Osteocyte (in vitro differentiated cells): ENCODE measurements around the gene RD3L. TPM values are rescaled to one million over a fixed set of nuclear protein-coding genes. Genes with fewer than 3 reads are reported as not detected.

Source experiments
- DNase-seq: peaks from one replicate; pipeline ENCODE4 v3.0.0; 2021; ENCODE audit warnings: mixed read lengths; ENCODE audit not compliant: unreplicated experiment; ENCODE audit errors: extremely low spot score
- H3K27ac Mint-ChIP-seq: one replicate; pipeline ENCODE4 v1.8.0; 2021; ENCODE audit warnings: mild to moderate bottlenecking, mixed read lengths; ENCODE audit not compliant: unreplicated experiment
- H3K27me3 Mint-ChIP-seq: one replicate; pipeline ENCODE4 v1.8.0; 2021; ENCODE audit warnings: mixed read lengths; ENCODE audit not compliant: unreplicated experiment
- H3K36me3 Mint-ChIP-seq: one replicate; pipeline ENCODE4 v1.8.0; 2021; ENCODE audit warnings: mixed read lengths; ENCODE audit not compliant: unreplicated experiment
- H3K4me1 Mint-ChIP-seq: one replicate; pipeline ENCODE4 v1.8.0; 2021; ENCODE audit warnings: mixed read lengths; ENCODE audit not compliant: unreplicated experiment
- H3K4me3 Mint-ChIP-seq: one replicate; pipeline ENCODE4 v1.8.0; 2021; ENCODE audit warnings: mild to moderate bottlenecking, moderate library complexity, mixed read lengths; ENCODE audit not compliant: unreplicated experiment
- H3K9me3 Mint-ChIP-seq: one replicate; pipeline ENCODE4 v1.8.0; 2021; ENCODE audit warnings: mixed read lengths; ENCODE audit not compliant: unreplicated experiment
- CTCF ChIP-seq: fragments of 200-600 bp; sonication (generic); IDR thresholded peaks from 2 replicates; pipeline ENCODE4 v1.5.0; 2021; ENCODE audit warnings: antibody characterized with exemption, mild to moderate bottlenecking, moderate library complexity
- total RNA-seq: library from RNA; stranded (reverse); gene quantifications from 2 replicates; pipeline ENCODE4 v1.2.1, GENCODE V29; 2021

Gene RD3L
- total RNA-seq, 1 donor from 2014 or later: not detected

GRCh38 chr14:103960457-103961055 lies 18.2 kb upstream of the RD3L start:
- peaks cover 21% of the 10 kb centered on the region for H3K27me3 Mint-ChIP-seq
- H3K27ac Mint-ChIP-seq: no peak overlapping the region

GRCh38 chr14:103949131-103949790 lies 6.9 kb upstream of the RD3L start:
- H3K27me3 Mint-ChIP-seq: peaks cover 14% of the 10 kb centered on the region
- no peaks in the 10 kb centered on the region for H3K4me1 Mint-ChIP-seq
- no peak for DNase-seq
- H3K9me3 Mint-ChIP-seq: peaks cover 10% of the 10 kb centered on the region
- H3K36me3 Mint-ChIP-seq: no peaks in the 10 kb centered on the region
- no peak for TF ChIP-seq CTCF
- H3K27ac Mint-ChIP-seq: no peak overlapping the region
- H3K4me3 Mint-ChIP-seq: no peak overlapping the region

More at GRCh38 chr14:103960457-103961055, 18.2 kb upstream of the RD3L start:
- no peak for DNase-seq
- Mint-ChIP-seq H3K4me3 (no peak overlapping the region), H3K4me1 (no peaks in the 10 kb centered on the region), H3K36me3 (no peaks in the 10 kb centered on the region), H3K9me3 (no peaks in the 10 kb centered on the region)
- TF ChIP-seq CTCF: no peak

GRCh38 chr14:103948442-103948841 lies 6.1 kb upstream of the RD3L start:
- Mint-ChIP-seq H3K9me3 (peaks cover 10% of the 10 kb centered on the region), H3K27me3 (peaks cover 13% of the 10 kb centered on the region), H3K4me1 (no peaks in the 10 kb centered on the region), H3K27ac (no peak overlapping the region), H3K36me3 (no peaks in the 10 kb centered on the region), H3K4me3 (no peak overlapping the region)
- no peak for DNase-seq
- no peak for TF ChIP-seq CTCF

GRCh38 chr14:103946975-103947374 lies 4.6 kb upstream of the RD3L start:
- Mint-ChIP-seq H3K4me1 (no peaks in the 10 kb centered on the region), H3K27me3 (peaks cover 20% of the 10 kb centered on the region), H3K9me3 (peaks cover 10% of the 10 kb centered on the region), H3K36me3 (no peaks in the 10 kb centered on the region), H3K4me3 (no peak overlapping the region), H3K27ac (no peak overlapping the region)
- DNase-seq: no peak
- TF ChIP-seq CTCF: no peak

GRCh38 chr14:103943673-103944072 lies 1.3 kb upstream of the RD3L start:
- no peaks in the 10 kb centered on the region for H3K4me1 Mint-ChIP-seq
- no peak for DNase-seq
- H3K9me3 Mint-ChIP-seq: peaks cover 10% of the 10 kb centered on the region
- H3K27ac Mint-ChIP-seq: no peak overlapping the region
- TF ChIP-seq CTCF: no peak
- H3K4me3 Mint-ChIP-seq: no peak overlapping the region
- H3K36me3 Mint-ChIP-seq: no peaks in the 10 kb centered on the region
- peaks cover 32% of the 10 kb centered on the region for H3K27me3 Mint-ChIP-seq
